ENCODE measurements around the gene DRD1. TPM values are rescaled to one million over a fixed set of nuclear protein-coding genes. Genes with fewer than 3 reads are reported as not detected.

Gene DRD1
- total RNA-seq, 1 experiment from 2014 or later: 1.0 TPM

- no peak overlapping the region for H3K27ac ChIP-seq (ENCODE audit: low read length)
- H3K27me3 ChIP-seq (ENCODE audit: control insufficient read depth, insufficient read depth, low read length): no peaks in the 10 kb centered on the region
- ChIA-PET CTCF (no interaction called here), POLR2A (no interaction called here)
- ATAC-seq (no peak), DNase-seq (ENCODE audit: low read depth, low spot score) (no peak)
- no peaks in the 10 kb centered on the region for H3K4me1 ChIP-seq (ENCODE audit: control insufficient read depth, insufficient read depth, low read length)
- H3K9me3 ChIP-seq (ENCODE audit: control insufficient read depth, insufficient read depth, low read depth, low read length): no peaks in the 10 kb centered on the region
- no TSS peak for BruUV-seq (replicated peaks)
- intact Hi-C loops (cut with micrococcal nuclease; ENCODE audit: unreplicated experiment): no loop called here
- H3K4me3 ChIP-seq (ENCODE audit: low read depth in 2 of 2, low read length in 2 of 2): no peak overlapping the region
- TF ChIP-seq CTCF (IDR thresholded peaks at IDR 0.05) (no peak), POLR2AphosphoS5 (IDR thresholded peaks at IDR 0.05; ENCODE audit: low read depth, low read length) (no peak), SIN3A (IDR thresholded peaks at IDR 0.05; ENCODE audit: borderline replicate concordance, insufficient read depth, low read depth, low read length) (no peak), TCF7L2 (IDR thresholded peaks at IDR 0.05; ENCODE audit: low read depth, low read length) (no peak), REST (IDR thresholded peaks at IDR 0.05; ENCODE audit: insufficient read depth in 1 of 2, low read depth in 2 of 2, low read length in 1 of 2) (no peak)
- peaks cover 14% of the 10 kb centered on the region for H3K36me3 ChIP-seq (ENCODE audit: control insufficient read depth, insufficient read depth, low read length)
- in situ Hi-C loops (cut with HindIII; ENCODE audit: low pct_unique_long_range_greater_than_20kb, low sequenced_read_pairs): no loop called here
Measured at GRCh38 chr5:175489693-175490443, 45.9 kb upstream of the DRD1 start.

- Histone ChIP-seq H3K4me3 (ENCODE audit: low read depth in 2 of 2, low read length in 2 of 2) (no peak overlapping the region), H3K27ac (ENCODE audit: low read length) (no peak overlapping the region), H3K9me3 (ENCODE audit: control insufficient read depth, insufficient read depth, low read depth, low read length) (no peaks in the 10 kb centered on the region), H3K27me3 (ENCODE audit: control insufficient read depth, insufficient read depth, low read length) (no peaks in the 10 kb centered on the region), H3K36me3 (ENCODE audit: control insufficient read depth, insufficient read depth, low read length) (peaks cover 9% of the 10 kb centered on the region), H3K4me1 (ENCODE audit: control insufficient read depth, insufficient read depth, low read length) (no peaks in the 10 kb centered on the region)
- no peak for DNase-seq (ENCODE audit: low read depth, low spot score)
- no peak for TF ChIP-seq TCF7L2 (IDR thresholded peaks at IDR 0.05; ENCODE audit: low read depth, low read length)
- in situ Hi-C loops (cut with HindIII; ENCODE audit: low pct_unique_long_range_greater_than_20kb, low sequenced_read_pairs): no loop called here
- ChIA-PET POLR2A (no interaction called here), CTCF (no interaction called here)
- ATAC-seq: no peak
- no TSS peak for BruUV-seq (replicated peaks)
- intact Hi-C loops (cut with micrococcal nuclease; ENCODE audit: unreplicated experiment): no loop called here
Measured at GRCh38 chr5:175487514-175488222, 43.7 kb upstream of the DRD1 start.

- H3K4me1 ChIP-seq (ENCODE audit: control insufficient read depth, insufficient read depth, low read length): no peaks in the 10 kb centered on the region
- CTCF ChIA-PET: no interaction called here
- no peak for ATAC-seq
- in situ Hi-C loops (cut with HindIII; ENCODE audit: low pct_unique_long_range_greater_than_20kb, low sequenced_read_pairs) (no loop called here), intact Hi-C loops (cut with micrococcal nuclease; ENCODE audit: unreplicated experiment) (no loop called here)
- TF ChIP-seq POLR2AphosphoS5 (IDR thresholded peaks at IDR 0.05; ENCODE audit: low read depth, low read length) (no peak), SIN3A (IDR thresholded peaks at IDR 0.05; ENCODE audit: borderline replicate concordance, insufficient read depth, low read depth, low read length) (no peak), TCF7L2 (IDR thresholded peaks at IDR 0.05; ENCODE audit: low read depth, low read length) (no peak), CTCF (IDR thresholded peaks at IDR 0.05) (no peak), REST (IDR thresholded peaks at IDR 0.05; ENCODE audit: insufficient read depth in 1 of 2, low read depth in 2 of 2, low read length in 1 of 2) (no peak)
- H3K4me3 ChIP-seq (ENCODE audit: low read depth in 2 of 2, low read length in 2 of 2): no peak overlapping the region
- H3K9me3 ChIP-seq (ENCODE audit: control insufficient read depth, insufficient read depth, low read depth, low read length): no peaks in the 10 kb centered on the region
- H3K27me3 ChIP-seq (ENCODE audit: control insufficient read depth, insufficient read depth, low read length): no peaks in the 10 kb centered on the region
- BruUV-seq (replicated peaks): no TSS peak
- peaks cover 2% of the 10 kb centered on the region; the same call in 1 of the 2 replicates for H3K36me3 ChIP-seq (ENCODE audit: control insufficient read depth, insufficient read depth, low read length)
- DNase-seq (ENCODE audit: low read depth, low spot score): no peak
- no peak overlapping the region for H3K27ac ChIP-seq (ENCODE audit: low read length)
- POLR2A ChIA-PET: no interaction called here
Measured at GRCh38 chr5:175485631-175486030, 41.6 kb upstream of the DRD1 start.
